Endodermal cell (in vitro differentiated cells): ENCODE results near the gene RBM38. TPM values are rescaled to one million over a fixed set of nuclear protein-coding genes. Genes with fewer than 3 reads are reported as not detected.

Experiments used
- DNase-seq: peaks from one replicate; pipeline ENCODE4 v3.0.0-alpha.2; 2017
- H3K27ac ChIP-seq: 2 replicates; pipeline ENCODE4 v1.5.1; 2013; ENCODE audit warnings: mild to moderate bottlenecking, low read depth, low read length, moderate library complexity
- H3K27me3 ChIP-seq: 2 replicates; pipeline ENCODE4 v1.6.1; 2013; ENCODE audit warnings: mild to moderate bottlenecking, low read length, moderate library complexity; ENCODE audit not compliant: insufficient read depth, control insufficient read depth, poor library complexity, severe bottlenecking
- H3K36me3 ChIP-seq: 2 replicates; pipeline ENCODE4 v1.7.0; 2013; ENCODE audit warnings: mild to moderate bottlenecking, low read length, moderate library complexity; ENCODE audit not compliant: control insufficient read depth, insufficient read depth
- H3K4me1 ChIP-seq: one replicate; pipeline ENCODE4 v1.7.0; 2013; ENCODE audit warnings: low read length; ENCODE audit not compliant: control insufficient read depth, insufficient read depth
- H3K4me3 ChIP-seq: 2 replicates; pipeline ENCODE4 v1.5.1; 2013; ENCODE audit warnings: mild to moderate bottlenecking, low read length, moderate library complexity
- H3K9ac ChIP-seq: 2 replicates; pipeline ENCODE4 v1.6.1; 2013; ENCODE audit warnings: mild to moderate bottlenecking, low read length, moderate library complexity; ENCODE audit not compliant: poor library complexity, severe bottlenecking; ENCODE audit errors: extremely low read depth
- H3K9me3 ChIP-seq: 2 replicates; pipeline ENCODE4 v1.6.1; 2013; ENCODE audit warnings: mild to moderate bottlenecking, low read length, moderate library complexity; ENCODE audit not compliant: control insufficient read depth
- H3K27ac Mint-ChIP-seq: 2 replicates; pipeline ENCODE4 v1.8.0; 2020; ENCODE audit warnings: mixed read lengths
- H3K27me3 Mint-ChIP-seq: 2 replicates; pipeline ENCODE4 v1.8.0; 2021; ENCODE audit warnings: mild to moderate bottlenecking, mixed read lengths; ENCODE audit not compliant: insufficient read depth
- H3K36me3 Mint-ChIP-seq: 2 replicates; pipeline ENCODE4 v1.8.0; 2020; ENCODE audit warnings: low read depth, mixed read lengths
- H3K4me1 Mint-ChIP-seq: 2 replicates; pipeline ENCODE4 v1.8.0; 2020; ENCODE audit warnings: mixed read lengths
- H3K4me3 Mint-ChIP-seq: 2 replicates; pipeline ENCODE4 v1.8.0; 2020; ENCODE audit warnings: mild to moderate bottlenecking, moderate library complexity, mixed read lengths
- H3K9me3 Mint-ChIP-seq: 2 replicates; pipeline ENCODE4 v1.8.0; 2020; ENCODE audit warnings: mild to moderate bottlenecking, mixed read lengths
- WGBS, 2 experiments: methylation state at CpG; one replicate each; pipeline versions ENCODE4 v1.1.5 to v1.1.7; 2013; ENCODE audit warnings: missing lambda C conversion rate in 2 of 2, mixed read lengths in 1 of 2; ENCODE audit not compliant: insufficient coverage in 1 of 2, insufficient read length in 1 of 2; 5-methylcytosine and 5-hydroxymethylcytosine counted together
- total RNA-seq, 2 donors: library from RNA; stranded (reverse); fragmentation: NEBNext Ultra II Directional in 1 of 2; extraction: Animal tissue kit (Norgen Biotek cat#: 25700) in 1 of 2; gene quantifications; 2 replicates in 1 of 2; 3 replicates in 1 of 2; pipeline ENCODE4 v1.2.1, GENCODE V29; 2021
- TF ChIP-seq, protein P1 (sequence below): fragments of 200-600 bp; sonication (generic); conservative IDR thresholded peaks from 2 replicates; pipeline ENCODE4 v1.5.0; 2021; ENCODE audit warnings: antibody characterized with exemption, mild to moderate bottlenecking

The RBM38 gene
- total RNA-seq, 2 donors from 2014 or later = 29.0 to 30.2 TPM

DNA sequence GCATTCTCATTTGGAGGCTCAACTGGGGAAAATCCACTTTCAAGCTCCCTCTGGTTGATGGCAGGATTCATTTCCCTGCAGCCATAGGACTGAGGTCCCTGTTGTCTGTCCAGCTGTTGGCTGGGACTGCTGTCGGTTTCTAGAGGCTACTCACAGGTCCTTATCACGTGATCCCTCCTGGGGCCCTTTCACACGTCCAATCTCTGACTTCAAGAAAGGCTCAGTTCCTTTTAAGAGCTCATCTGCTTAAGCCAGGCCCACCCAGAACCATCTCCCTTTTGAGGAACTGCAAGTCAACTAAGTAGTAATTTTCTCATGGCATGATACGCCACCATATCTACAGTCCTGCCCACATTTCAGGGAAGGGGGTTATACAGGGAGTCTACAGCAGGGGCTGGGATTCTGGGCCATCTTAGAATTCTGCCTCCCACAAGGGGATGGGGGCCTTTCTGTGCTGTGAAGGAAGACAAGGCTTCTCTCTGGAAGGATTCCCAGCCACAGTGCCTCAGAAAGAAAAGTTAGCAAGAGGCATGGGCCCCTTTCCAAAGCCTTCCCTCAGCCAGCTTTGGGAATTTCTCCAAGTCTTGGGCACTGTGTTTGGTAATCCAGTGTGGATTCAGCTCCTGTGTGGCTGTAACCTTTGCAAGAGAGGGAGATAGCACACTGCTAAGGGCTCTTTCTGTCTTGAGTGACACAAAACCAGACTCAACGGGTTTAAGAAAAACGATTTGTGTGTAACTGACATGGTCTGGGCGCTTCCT, 67.4 kb downstream of the RBM38 start:
- Histone ChIP-seq H3K9ac (no peak overlapping the region), H3K9me3 (peaks cover 4% of the 10 kb centered on the region), H3K4me1 (no peaks in the 10 kb centered on the region), H3K36me3 (no peaks in the 10 kb centered on the region), H3K4me3 (no peak overlapping the region), H3K27me3 (no peaks in the 10 kb centered on the region), H3K27ac (no peak overlapping the region)
- Mint-ChIP-seq H3K9me3 (peaks cover 2% of the 10 kb centered on the region), H3K4me1 (peaks cover 12% of the 10 kb centered on the region), H3K27ac (no peak overlapping the region), H3K36me3 (no peaks in the 10 kb centered on the region), H3K4me3 (no peak overlapping the region), H3K27me3 (no peaks in the 10 kb centered on the region)
- 85 to 88% methylated on average over 6 to 7 of the region's 7 CpGs for WGBS, 2 experiments
- TF ChIP-seq, protein P1, sequence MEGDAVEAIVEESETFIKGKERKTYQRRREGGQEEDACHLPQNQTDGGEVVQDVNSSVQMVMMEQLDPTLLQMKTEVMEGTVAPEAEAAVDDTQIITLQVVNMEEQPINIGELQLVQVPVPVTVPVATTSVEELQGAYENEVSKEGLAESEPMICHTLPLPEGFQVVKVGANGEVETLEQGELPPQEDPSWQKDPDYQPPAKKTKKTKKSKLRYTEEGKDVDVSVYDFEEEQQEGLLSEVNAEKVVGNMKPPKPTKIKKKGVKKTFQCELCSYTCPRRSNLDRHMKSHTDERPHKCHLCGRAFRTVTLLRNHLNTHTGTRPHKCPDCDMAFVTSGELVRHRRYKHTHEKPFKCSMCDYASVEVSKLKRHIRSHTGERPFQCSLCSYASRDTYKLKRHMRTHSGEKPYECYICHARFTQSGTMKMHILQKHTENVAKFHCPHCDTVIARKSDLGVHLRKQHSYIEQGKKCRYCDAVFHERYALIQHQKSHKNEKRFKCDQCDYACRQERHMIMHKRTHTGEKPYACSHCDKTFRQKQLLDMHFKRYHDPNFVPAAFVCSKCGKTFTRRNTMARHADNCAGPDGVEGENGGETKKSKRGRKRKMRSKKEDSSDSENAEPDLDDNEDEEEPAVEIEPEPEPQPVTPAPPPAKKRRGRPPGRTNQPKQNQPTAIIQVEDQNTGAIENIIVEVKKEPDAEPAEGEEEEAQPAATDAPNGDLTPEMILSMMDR = no peak
- no peak for DNase-seq

Other genes with a start within 250 kb of the RBM38 start
- 10 to 100 TPM; 45.6 to 49.6 TPM for gene BMP7, start 124.8 kb upstream of the RBM38 start, total RNA-seq
- not detected for gene SPO11, start 61.6 kb upstream of the RBM38 start, total RNA-seq
- 10 to 100 TPM; 41.2 to 43.8 TPM for gene RAE1, start 40.1 kb upstream of the RBM38 start, total RNA-seq
- gene CTCFL, start 133.7 kb downstream of the RBM38 start, total RNA-seq = 1 to 10 TPM in 1 of 2 donors, under 1 TPM in 1; 0.33 to 1.4 TPM
- gene PCK1, start 169.7 kb downstream of the RBM38 start, total RNA-seq = not detected
- not detected for gene ZBP1, start 229.0 kb downstream of the RBM38 start, total RNA-seq